GM12875 (cell line): ENCODE measurements around the gene SPATA32.
A peak's percentile ranks its signal among the peaks of the same experiment; 100 is the strongest.

Experiments used
- H3K4me3 ChIP-seq: one replicate; pipeline ENCODE4 v1.5.1; 2011; ENCODE audit warnings: low read depth, low read length, control low read depth
- CTCF ChIP-seq: IDR thresholded peaks from 2 replicates; pipeline ENCODE4 v1.5.1; 2011; ENCODE audit warnings: low read depth, mild to moderate bottlenecking, control low read depth, inconsistent platforms, low read length, moderate library complexity, borderline replicate concordance; ENCODE audit not compliant: insufficient read depth

The SPATA32 gene

GRCh38 chr17:45237686-45238085, 24.2 kb downstream of the SPATA32 start:
- TF ChIP-seq CTCF, result no peak
- no peak overlapping the region for H3K4me3 ChIP-seq

GRCh38 chr17:45236282-45236606, 25.6 kb downstream of the SPATA32 start:
- TF ChIP-seq CTCF, result no peak
- no peak overlapping the region for H3K4me3 ChIP-seq

- H3K4me3 ChIP-seq, result no peak overlapping the region
- TF ChIP-seq CTCF, result peak; percentile 85
These were observed 26.2 kb downstream of the SPATA32 start for GRCh38 chr17:45235416-45236281.

GRCh38 chr17:45234641-45235415, 27.1 kb downstream of the SPATA32 start:
- H3K4me3 ChIP-seq, result no peak overlapping the region
- peak; percentile 69 for TF ChIP-seq CTCF

- TF ChIP-seq CTCF, result no peak
- H3K4me3 ChIP-seq, result no peak overlapping the region
These were observed 28.4 kb downstream of the SPATA32 start for GRCh38 chr17:45233423-45233924.

GRCh38 chr17:45232514-45233422, 29.1 kb downstream of the SPATA32 start:
- no peak for TF ChIP-seq CTCF
- H3K4me3 ChIP-seq, result no peak overlapping the region
